ENCODE results near the gene TMEM63C. TPM values are rescaled to one million over a fixed set of nuclear protein-coding genes. Genes with fewer than 3 reads are reported as not detected.

The TMEM63C gene
- total RNA-seq, 1 experiment from 2014 or later: 5.4 TPM

DNA sequence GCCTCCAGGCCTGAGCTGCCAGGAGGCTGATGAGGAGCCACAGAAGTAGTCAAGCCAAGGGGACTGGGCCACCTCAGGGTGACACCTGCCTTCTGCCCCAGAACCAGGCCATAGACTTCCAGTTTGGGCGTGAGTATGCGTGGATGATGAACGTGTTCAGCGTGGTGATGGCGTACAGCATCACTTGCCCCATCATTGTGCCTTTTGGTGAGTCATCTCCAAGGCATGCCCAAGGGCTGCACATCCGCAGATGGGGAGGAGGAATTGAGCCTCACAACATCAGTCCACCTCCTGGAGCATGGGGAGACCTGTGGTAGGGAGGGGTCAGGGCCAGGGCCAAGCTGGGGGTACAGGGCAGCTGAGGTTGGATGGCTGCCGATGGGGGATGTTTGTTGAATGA lies 67.1 kb downstream of the TMEM63C start:
- no peak overlapping the region for H3K4me3 ChIP-seq (ENCODE audit: low read length)
- no peaks in the 10 kb centered on the region for H3K27me3 ChIP-seq (ENCODE audit: low read length)
- H3K36me3 ChIP-seq (ENCODE audit: low read depth, low read length): no peaks in the 10 kb centered on the region
- H3K79me2 ChIP-seq (ENCODE audit: low read length): no peaks in the 10 kb centered on the region
- no peak overlapping the region for H3K9ac ChIP-seq (ENCODE audit: low read length)
- no peak overlapping the region for H2AFZ ChIP-seq (ENCODE audit: low read length)
- no peaks in the 10 kb centered on the region for H3K9me3 ChIP-seq (ENCODE audit: low read length)
- ChIA-PET CTCF (no interaction called here), POLR2A (ENCODE audit: unreplicated experiment) (no interaction called here)
- no peaks in the 10 kb centered on the region for H3F3A ChIP-seq (ENCODE audit: low read length, unreplicated experiment)
- TF ChIP-seq EZH2 (IDR thresholded peaks at IDR 0.05; ENCODE audit: low read length, unreplicated experiment) (no peak), EZH2phosphoT487 (IDR thresholded peaks at IDR 0.05; ENCODE audit: borderline replicate concordance, low read length) (no peak)
- TF ChIP-seq, protein P1, sequence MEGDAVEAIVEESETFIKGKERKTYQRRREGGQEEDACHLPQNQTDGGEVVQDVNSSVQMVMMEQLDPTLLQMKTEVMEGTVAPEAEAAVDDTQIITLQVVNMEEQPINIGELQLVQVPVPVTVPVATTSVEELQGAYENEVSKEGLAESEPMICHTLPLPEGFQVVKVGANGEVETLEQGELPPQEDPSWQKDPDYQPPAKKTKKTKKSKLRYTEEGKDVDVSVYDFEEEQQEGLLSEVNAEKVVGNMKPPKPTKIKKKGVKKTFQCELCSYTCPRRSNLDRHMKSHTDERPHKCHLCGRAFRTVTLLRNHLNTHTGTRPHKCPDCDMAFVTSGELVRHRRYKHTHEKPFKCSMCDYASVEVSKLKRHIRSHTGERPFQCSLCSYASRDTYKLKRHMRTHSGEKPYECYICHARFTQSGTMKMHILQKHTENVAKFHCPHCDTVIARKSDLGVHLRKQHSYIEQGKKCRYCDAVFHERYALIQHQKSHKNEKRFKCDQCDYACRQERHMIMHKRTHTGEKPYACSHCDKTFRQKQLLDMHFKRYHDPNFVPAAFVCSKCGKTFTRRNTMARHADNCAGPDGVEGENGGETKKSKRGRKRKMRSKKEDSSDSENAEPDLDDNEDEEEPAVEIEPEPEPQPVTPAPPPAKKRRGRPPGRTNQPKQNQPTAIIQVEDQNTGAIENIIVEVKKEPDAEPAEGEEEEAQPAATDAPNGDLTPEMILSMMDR (conservative IDR thresholded peaks at IDR 0.05; ENCODE audit: low read depth, low read length): no peak
- no peaks in the 10 kb centered on the region for H3K4me1 ChIP-seq (ENCODE audit: insufficient read depth, low read length)
- intact Hi-C loops (cut with micrococcal nuclease): no loop called here
- no peak for ATAC-seq
- no peaks in the 10 kb centered on the region for H4K20me1 ChIP-seq (ENCODE audit: low read length)
- no TSS peak for BruUV-seq (replicated peaks)
- no peak overlapping the region for H3K27ac ChIP-seq (ENCODE audit: low read length)
- peak; percentile 60 for DNase-seq
- H3K4me2 ChIP-seq (ENCODE audit: low read length): no peak overlapping the region
- H3K9me2 ChIP-seq (replicated peaks; ENCODE audit: low read length): no peaks in the 10 kb centered on the region

DNA sequence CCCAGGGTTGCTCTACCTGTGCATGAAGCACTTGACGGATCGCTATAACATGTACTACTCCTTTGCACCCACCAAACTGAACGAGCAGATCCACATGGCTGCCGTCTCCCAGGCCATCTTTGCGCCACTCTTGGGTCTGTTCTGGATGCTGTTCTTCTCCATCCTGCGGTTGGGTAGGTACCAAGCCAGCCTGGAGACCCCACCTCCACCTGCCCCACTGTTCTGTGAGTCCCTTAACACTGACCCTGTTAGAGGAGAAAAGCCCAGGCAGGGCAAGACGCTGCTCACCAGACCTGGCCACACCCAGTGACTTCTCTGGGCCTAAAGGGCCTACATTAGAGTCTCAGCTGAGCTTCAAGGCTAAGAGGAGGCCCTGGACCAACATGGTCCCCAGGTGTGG lies 67.7 kb downstream of the TMEM63C start:
- no peaks in the 10 kb centered on the region for H3K27me3 ChIP-seq (ENCODE audit: low read length)
- H3K4me3 ChIP-seq (ENCODE audit: low read length): no peak overlapping the region
- no peak overlapping the region for H3K9ac ChIP-seq (ENCODE audit: low read length)
- DNase-seq: no peak
- H3F3A ChIP-seq (ENCODE audit: low read length, unreplicated experiment): no peaks in the 10 kb centered on the region
- no peaks in the 10 kb centered on the region for H3K79me2 ChIP-seq (ENCODE audit: low read length)
- no peaks in the 10 kb centered on the region for H3K36me3 ChIP-seq (ENCODE audit: low read depth, low read length)
- H3K4me2 ChIP-seq (ENCODE audit: low read length): no peak overlapping the region
- ChIA-PET POLR2A (ENCODE audit: unreplicated experiment) (no interaction called here), CTCF (no interaction called here)
- no TSS peak for BruUV-seq (replicated peaks)
- ATAC-seq: no peak
- no peak overlapping the region for H3K27ac ChIP-seq (ENCODE audit: low read length)
- H4K20me1 ChIP-seq (ENCODE audit: low read length): no peaks in the 10 kb centered on the region
- TF ChIP-seq EZH2 (IDR thresholded peaks at IDR 0.05; ENCODE audit: low read length, unreplicated experiment) (no peak), EZH2phosphoT487 (IDR thresholded peaks at IDR 0.05; ENCODE audit: borderline replicate concordance, low read length) (no peak)
- TF ChIP-seq, protein P1 (conservative IDR thresholded peaks at IDR 0.05; ENCODE audit: low read depth, low read length): no peak
- intact Hi-C loops (cut with micrococcal nuclease): no loop called here
- H3K4me1 ChIP-seq (ENCODE audit: insufficient read depth, low read length): no peaks in the 10 kb centered on the region
- H3K9me2 ChIP-seq (replicated peaks; ENCODE audit: low read length): no peaks in the 10 kb centered on the region
- no peak overlapping the region for H2AFZ ChIP-seq (ENCODE audit: low read length)
- H3K9me3 ChIP-seq (ENCODE audit: low read length): no peaks in the 10 kb centered on the region

DNA sequence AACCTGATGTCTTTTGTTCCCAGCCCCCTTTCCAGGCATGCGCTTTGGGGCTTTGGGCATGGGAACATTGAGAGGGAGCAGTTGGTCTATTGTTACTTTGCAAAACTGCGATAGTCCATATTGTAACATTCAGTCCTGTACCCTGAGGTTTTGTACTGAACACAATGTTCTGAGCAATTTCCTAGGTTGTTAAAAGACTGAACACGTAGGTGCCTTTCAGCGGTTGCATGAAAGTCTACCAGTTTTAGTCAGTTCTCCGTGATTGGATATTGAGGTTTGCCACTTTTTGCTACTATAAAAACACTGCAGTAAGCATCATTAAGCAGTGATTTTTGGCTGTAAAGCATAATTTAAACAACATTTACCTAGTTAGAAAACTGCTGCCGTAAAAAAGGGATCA lies 69.3 kb downstream of the TMEM63C start:
- Histone ChIP-seq H3K9ac (ENCODE audit: low read length) (no peak overlapping the region), H2AFZ (ENCODE audit: low read length) (no peak overlapping the region), H3K4me2 (ENCODE audit: low read length) (no peak overlapping the region), H4K20me1 (ENCODE audit: low read length) (no peaks in the 10 kb centered on the region), H3K4me3 (ENCODE audit: low read length) (no peak overlapping the region), H3F3A (ENCODE audit: low read length, unreplicated experiment) (no peaks in the 10 kb centered on the region), H3K9me3 (ENCODE audit: low read length) (no peaks in the 10 kb centered on the region), H3K27ac (ENCODE audit: low read length) (no peak overlapping the region), H3K4me1 (ENCODE audit: insufficient read depth, low read length) (no peaks in the 10 kb centered on the region), H3K27me3 (ENCODE audit: low read length) (no peaks in the 10 kb centered on the region), H3K79me2 (ENCODE audit: low read length) (no peaks in the 10 kb centered on the region), H3K9me2 (replicated peaks; ENCODE audit: low read length) (no peaks in the 10 kb centered on the region), H3K36me3 (ENCODE audit: low read depth, low read length) (no peaks in the 10 kb centered on the region)
- POLR2A ChIA-PET (ENCODE audit: unreplicated experiment): no interaction called here
- intact Hi-C loops (cut with micrococcal nuclease): no loop called here
- CTCF ChIA-PET: no interaction called here
- no TSS peak for BruUV-seq (replicated peaks)
- no peak for TF ChIP-seq EZH2 (IDR thresholded peaks at IDR 0.05; ENCODE audit: low read length, unreplicated experiment)
- TF ChIP-seq, protein P1 (conservative IDR thresholded peaks at IDR 0.05; ENCODE audit: low read depth, low read length): no peak
- TF ChIP-seq EZH2phosphoT487 (IDR thresholded peaks at IDR 0.05; ENCODE audit: borderline replicate concordance, low read length): no peak
- ATAC-seq: no peak
- DNase-seq: no peak

Measured in PC-3 (cell line).